ENCODE data around the gene MTAP. TPM values are rescaled to one million over a fixed set of nuclear protein-coding genes. Genes with fewer than 3 reads are reported as not detected.

MTAP gene
- total RNA-seq, 1 experiment from 2014 or later: 139 TPM

DNA sequence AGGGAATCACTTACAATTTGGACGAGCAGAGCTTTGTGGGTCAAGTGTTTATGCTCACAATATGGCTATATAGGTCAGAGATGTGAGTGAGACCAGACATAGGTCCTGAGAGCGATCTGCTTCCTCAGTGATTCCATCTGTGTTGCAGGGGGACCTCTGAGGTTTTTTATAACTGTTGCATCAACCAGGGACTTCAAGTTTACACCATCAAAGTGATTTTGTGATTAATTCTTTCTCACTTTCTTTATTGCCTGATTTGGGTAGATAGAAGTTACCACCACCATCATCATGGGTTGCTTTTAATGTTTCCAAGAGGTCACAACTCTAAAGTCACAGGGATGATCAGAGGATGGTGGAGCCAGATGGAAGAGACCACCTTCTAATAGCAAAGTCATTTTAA is 7.0 kb upstream of the MTAP start:
- no peaks in the 10 kb centered on the region for H3K27me3 Mint-ChIP-seq (ENCODE audit: unreplicated experiment)
- no peak for DNase-seq
- CTCF ChIA-PET: no interaction called here
- no peak for TF ChIP-seq CTCF (IDR thresholded peaks at IDR 0.05; ENCODE audit: unreplicated experiment)
- peak overlapping the region; percentile 94 for H3K27ac Mint-ChIP-seq (ENCODE audit: unreplicated experiment)
- H3K9me3 Mint-ChIP-seq (ENCODE audit: low read depth, unreplicated experiment): no peaks in the 10 kb centered on the region
- intact Hi-C loops (cut with micrococcal nuclease; ENCODE audit: unreplicated experiment): no loop called here
- H3K4me1 Mint-ChIP-seq (ENCODE audit: low read depth, unreplicated experiment): peaks cover 42% of the 10 kb centered on the region
- BruUV-seq (replicated peaks): no TSS peak
- H3K36me3 Mint-ChIP-seq (ENCODE audit: insufficient read depth, unreplicated experiment): peaks cover 10% of the 10 kb centered on the region
- H3K4me3 Mint-ChIP-seq (ENCODE audit: low read depth, unreplicated experiment): peak overlapping the region; percentile 64

GRCh38 chr9:21796768-21797167 is 5.7 kb upstream of the MTAP start:
- CTCF ChIA-PET: interaction anchor here (0.6 to 0.9 kb wide), 2 partner anchors 237 to 394 kb away, joined by 6 read pairs; no protein-coding TSS in a partner anchor
- Mint-ChIP-seq H3K27me3 (ENCODE audit: unreplicated experiment) (no peaks in the 10 kb centered on the region), H3K9me3 (ENCODE audit: low read depth, unreplicated experiment) (no peaks in the 10 kb centered on the region), H3K4me1 (ENCODE audit: low read depth, unreplicated experiment) (peaks cover 42% of the 10 kb centered on the region), H3K36me3 (ENCODE audit: insufficient read depth, unreplicated experiment) (peaks cover 18% of the 10 kb centered on the region), H3K27ac (ENCODE audit: unreplicated experiment) (peak overlapping the region; percentile 94), H3K4me3 (ENCODE audit: low read depth, unreplicated experiment) (peak overlapping the region; percentile 64)
- peak; percentile 58 for DNase-seq
- no peak for TF ChIP-seq CTCF (IDR thresholded peaks at IDR 0.05; ENCODE audit: unreplicated experiment)
- intact Hi-C loops (cut with micrococcal nuclease; ENCODE audit: unreplicated experiment): no loop called here
- BruUV-seq (replicated peaks): no TSS peak

- Mint-ChIP-seq H3K4me3 (ENCODE audit: low read depth, unreplicated experiment) (peak overlapping the region; percentile 99), H3K36me3 (ENCODE audit: insufficient read depth, unreplicated experiment) (peaks cover 61% of the 10 kb centered on the region), H3K4me1 (ENCODE audit: low read depth, unreplicated experiment) (peaks cover 44% of the 10 kb centered on the region), H3K27me3 (ENCODE audit: unreplicated experiment) (no peaks in the 10 kb centered on the region), H3K9me3 (ENCODE audit: low read depth, unreplicated experiment) (no peaks in the 10 kb centered on the region), H3K27ac (ENCODE audit: unreplicated experiment) (peak overlapping the region; percentile 92)
- CTCF ChIA-PET: no interaction called here
- no TSS peak for BruUV-seq (replicated peaks)
- TF ChIP-seq CTCF (IDR thresholded peaks at IDR 0.05; ENCODE audit: unreplicated experiment): no peak
- no peak for DNase-seq
- intact Hi-C loops (cut with micrococcal nuclease; ENCODE audit: unreplicated experiment): no loop called here
These were observed 1.3 kb upstream of the MTAP start for GRCh38 chr9:21800931-21801682.

DNA sequence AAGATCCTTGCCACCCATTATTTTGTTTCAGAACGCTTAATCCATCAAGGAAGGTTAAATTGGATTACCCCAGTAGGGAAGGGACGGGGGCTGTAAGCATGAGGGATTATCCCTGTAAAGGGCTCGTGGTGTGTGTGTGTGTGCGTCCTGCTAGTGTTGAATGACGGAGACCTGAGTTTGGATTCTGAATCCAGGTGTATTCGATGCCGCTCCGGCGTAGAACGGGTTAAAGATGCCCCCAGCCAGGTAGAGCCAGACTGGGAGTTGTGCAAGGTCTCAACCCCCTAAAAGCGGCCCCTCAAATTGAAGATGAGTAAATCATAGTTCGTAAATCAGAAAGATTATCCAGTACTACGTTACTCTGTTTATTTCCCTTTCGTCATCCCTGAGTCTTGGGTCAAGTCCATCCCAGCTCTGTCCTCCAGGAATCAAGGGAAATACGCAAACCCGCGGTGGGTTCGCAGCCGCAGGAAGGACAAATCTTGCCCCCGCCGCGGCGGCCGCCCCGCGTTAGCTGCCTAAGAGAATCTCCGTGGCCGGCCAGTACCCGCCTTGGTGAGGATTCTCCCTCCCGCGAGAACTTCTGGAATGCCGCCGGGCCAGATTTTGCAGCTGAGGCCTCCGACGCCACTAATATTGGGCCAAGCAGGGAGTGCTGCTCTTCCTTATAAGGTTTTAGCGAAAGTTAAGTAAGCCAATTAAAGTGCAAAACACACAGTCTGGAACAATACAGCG is 586 bp upstream of the MTAP start:
- no peaks in the 10 kb centered on the region for H3K9me3 Mint-ChIP-seq (ENCODE audit: low read depth, unreplicated experiment)
- CTCF ChIA-PET: interaction anchor here (0.7 kb wide), 3 partner anchors 11 to 193 kb away, joined by 3 read pairs; partner anchors contain the start of gene CDKN2B-AS1
- H3K27me3 Mint-ChIP-seq (ENCODE audit: unreplicated experiment): no peaks in the 10 kb centered on the region
- H3K27ac Mint-ChIP-seq (ENCODE audit: unreplicated experiment): peak overlapping the region; percentile 92
- TSS peak; percentile 88 for BruUV-seq (replicated peaks)
- H3K36me3 Mint-ChIP-seq (ENCODE audit: insufficient read depth, unreplicated experiment): peaks cover 63% of the 10 kb centered on the region
- no peak for TF ChIP-seq CTCF (IDR thresholded peaks at IDR 0.05; ENCODE audit: unreplicated experiment)
- peak; percentile 84 for DNase-seq
- intact Hi-C loops (cut with micrococcal nuclease; ENCODE audit: unreplicated experiment): no loop called here
- H3K4me1 Mint-ChIP-seq (ENCODE audit: low read depth, unreplicated experiment): peaks cover 43% of the 10 kb centered on the region
- peak overlapping the region; percentile 99 for H3K4me3 Mint-ChIP-seq (ENCODE audit: low read depth, unreplicated experiment)
